PC-3 (cell line): ENCODE results near the gene LDLR. TPM values are rescaled to one million over a fixed set of nuclear protein-coding genes. Genes with fewer than 3 reads are reported as not detected.
"Not testable (repeated sequence)": the region's sequence is repeated elsewhere in the genome, so short reads cannot be mapped to it uniquely, and the experiment has no call there.

Source experiments
- ATAC-seq: fragments of 200-7000 bp; cut with Tn5 transposase; 2 replicates; pipeline ENCODE4 v1.9.1; 2020; ENCODE audit warnings: mild to moderate bottlenecking, moderate library complexity
- BruUV-seq: library from RNA; stranded (reverse); fragments of 400-500 nt; replicated peaks from 2 replicates; lab custom pipeline; 2021; lab: Mats Ljungman, UMichigan
- CTCF ChIA-PET: fragments of 300-600 bp; sonication (Branson Sonifier 250); formaldehyde crosslinking; loops from one replicate; lab custom pipeline; 2022; ENCODE audit warnings: antibody characterized with exemption; lab: Charles Lee
- POLR2A ChIA-PET: fragments of 300-600 bp; sonication (Branson Sonifier 250); formaldehyde crosslinking; loops from one replicate; lab custom pipeline; 2022; ENCODE audit warnings: antibody characterized with exemption; ENCODE audit not compliant: unreplicated experiment; lab: Charles Lee
- DNase-seq: peaks from one replicate; pipeline ENCODE4 v3.0.0-alpha.2; 2015
- H2AFZ ChIP-seq: fragments of 300-600 bp; sonication (generic); 2 replicates; pipeline ENCODE4 v1.6.0; 2016; ENCODE audit warnings: antibody characterized with exemption, low read length
- H3F3A ChIP-seq: fragments of 300-600 bp; sonication (generic); one replicate; pipeline ENCODE4 v1.6.0; 2017; ENCODE audit warnings: antibody characterized with exemption, low read length, control low read depth, mild to moderate bottlenecking; ENCODE audit not compliant: unreplicated experiment
- H3K27ac ChIP-seq: fragments of 300-600 bp; sonication (generic); 2 replicates; pipeline ENCODE4 v1.5.1; 2016; ENCODE audit warnings: mild to moderate bottlenecking, low read length
- H3K27me3 ChIP-seq: fragments of 300-600 bp; sonication (generic); 2 replicates; pipeline ENCODE4 v1.6.1; 2016; ENCODE audit warnings: low read length, mixed read lengths
- H3K36me3 ChIP-seq: fragments of 300-600 bp; sonication (generic); 2 replicates; pipeline ENCODE4 v1.6.1; 2016; ENCODE audit warnings: low read depth, mixed run types, low read length, mixed read lengths
- H3K4me1 ChIP-seq: fragments of 300-600 bp; sonication (generic); 2 replicates; pipeline ENCODE4 v1.5.1; 2016; ENCODE audit warnings: low read length; ENCODE audit not compliant: insufficient read depth
- H3K4me2 ChIP-seq: fragments of 300-600 bp; sonication (generic); 2 replicates; pipeline ENCODE4 v1.6.0; 2016; ENCODE audit warnings: low read length
- H3K4me3 ChIP-seq: fragments of 300-600 bp; sonication (generic); 2 replicates; pipeline ENCODE4 v1.5.1; 2016; ENCODE audit warnings: mild to moderate bottlenecking, low read length, mixed read lengths
- H3K79me2 ChIP-seq: fragments of 300-600 bp; sonication (generic); 2 replicates; pipeline ENCODE4 v1.6.1; 2017; ENCODE audit warnings: low read length, mixed read lengths
- H3K9ac ChIP-seq: fragments of 300-600 bp; sonication (generic); 2 replicates; pipeline ENCODE4 v1.6.0; 2016; ENCODE audit warnings: mild to moderate bottlenecking, low read length
- H3K9me2 ChIP-seq: fragments of 300-600 bp; sonication (generic); replicated peaks from 2 replicates; pipeline ENCODE4 v1.6.1; 2016; ENCODE audit warnings: mixed run types, low read length, mixed read lengths
- H3K9me3 ChIP-seq: fragments of 300-600 bp; sonication (generic); 2 replicates; pipeline ENCODE4 v1.6.1; 2016; ENCODE audit warnings: low read length, mixed read lengths
- H4K20me1 ChIP-seq: fragments of 300-600 bp; sonication (generic); 2 replicates; pipeline ENCODE4 v1.6.1; 2016; ENCODE audit warnings: low read length, mixed read lengths
- EZH2 ChIP-seq: fragments of 300-600 bp; sonication (generic); IDR thresholded peaks from one replicate; pipeline ENCODE4 v1.6.1; 2017; ENCODE audit warnings: antibody characterized with exemption, mild to moderate bottlenecking, low read length; ENCODE audit not compliant: unreplicated experiment
- EZH2phosphoT487 ChIP-seq: fragments of 300-600 bp; sonication (generic); IDR thresholded peaks from 2 replicates; pipeline ENCODE4 v1.6.1; 2018; ENCODE audit warnings: mild to moderate bottlenecking, antibody characterized with exemption, low read length, borderline replicate concordance
- intact Hi-C: fragments of 100-400 bp; cut with micrococcal nuclease; formaldehyde crosslinking; loops from 2 replicates; pipeline ENCODE4 v1.9.0; 2023
- total RNA-seq: library from RNA; depleted of rRNA; stranded (reverse); fragments of >200 nt; gene quantifications from 2 replicates; pipeline ENCODE4 v1.2.3, GENCODE V29; 2014
- TF ChIP-seq, protein P1 (sequence below): fragments of 300-600 bp; sonication (generic); conservative IDR thresholded peaks from 2 replicates; pipeline ENCODE4 v1.5.1; 2017; ENCODE audit warnings: antibody characterized with exemption, low read depth, mild to moderate bottlenecking, low read length

LDLR gene
- total RNA-seq, 1 experiment from 2014 or later, result 302 TPM

DNA sequence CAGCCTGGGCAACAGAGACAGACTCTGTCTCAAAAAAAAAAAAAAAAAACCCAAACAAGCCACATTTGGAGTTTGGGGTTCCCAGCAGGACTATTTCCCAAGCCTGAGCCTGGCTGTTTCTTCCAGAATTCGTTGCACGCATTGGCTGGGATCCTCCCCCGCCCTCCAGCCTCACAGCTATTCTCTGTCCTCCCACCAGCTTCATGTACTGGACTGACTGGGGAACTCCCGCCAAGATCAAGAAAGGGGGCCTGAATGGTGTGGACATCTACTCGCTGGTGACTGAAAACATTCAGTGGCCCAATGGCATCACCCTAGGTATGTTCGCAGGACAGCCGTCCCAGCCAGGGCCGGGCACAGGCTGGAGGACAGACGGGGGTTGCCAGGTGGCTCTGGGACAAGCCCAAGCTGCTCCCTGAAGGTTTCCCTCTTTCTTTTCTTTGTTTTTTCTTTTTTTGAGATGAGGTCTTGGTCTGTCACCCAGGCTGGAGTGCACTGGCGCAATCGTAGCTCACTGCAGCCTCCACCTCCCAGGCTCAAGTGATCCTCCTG lies 26.7 kb downstream of the LDLR start:
- intact Hi-C loops, result no loop called here
- no peaks in the 10 kb centered on the region for H3K27me3 ChIP-seq
- H4K20me1 ChIP-seq, result peaks cover 34% of the 10 kb centered on the region
- peaks cover 11% of the 10 kb centered on the region for H3F3A ChIP-seq
- ATAC-seq, result no peak
- POLR2A ChIA-PET, result no interaction called here
- no peak overlapping the region for H3K4me3 ChIP-seq
- H2AFZ ChIP-seq, result no peak overlapping the region
- H3K4me1 ChIP-seq, result no peaks in the 10 kb centered on the region
- H3K79me2 ChIP-seq, result peaks cover 10% of the 10 kb centered on the region
- peaks cover 93% of the 10 kb centered on the region for H3K36me3 ChIP-seq
- H3K9ac ChIP-seq, result no peak overlapping the region
- no peak overlapping the region for H3K4me2 ChIP-seq
- no peaks in the 10 kb centered on the region for H3K9me2 ChIP-seq
- no peak for TF ChIP-seq EZH2phosphoT487
- TF ChIP-seq, protein P1, sequence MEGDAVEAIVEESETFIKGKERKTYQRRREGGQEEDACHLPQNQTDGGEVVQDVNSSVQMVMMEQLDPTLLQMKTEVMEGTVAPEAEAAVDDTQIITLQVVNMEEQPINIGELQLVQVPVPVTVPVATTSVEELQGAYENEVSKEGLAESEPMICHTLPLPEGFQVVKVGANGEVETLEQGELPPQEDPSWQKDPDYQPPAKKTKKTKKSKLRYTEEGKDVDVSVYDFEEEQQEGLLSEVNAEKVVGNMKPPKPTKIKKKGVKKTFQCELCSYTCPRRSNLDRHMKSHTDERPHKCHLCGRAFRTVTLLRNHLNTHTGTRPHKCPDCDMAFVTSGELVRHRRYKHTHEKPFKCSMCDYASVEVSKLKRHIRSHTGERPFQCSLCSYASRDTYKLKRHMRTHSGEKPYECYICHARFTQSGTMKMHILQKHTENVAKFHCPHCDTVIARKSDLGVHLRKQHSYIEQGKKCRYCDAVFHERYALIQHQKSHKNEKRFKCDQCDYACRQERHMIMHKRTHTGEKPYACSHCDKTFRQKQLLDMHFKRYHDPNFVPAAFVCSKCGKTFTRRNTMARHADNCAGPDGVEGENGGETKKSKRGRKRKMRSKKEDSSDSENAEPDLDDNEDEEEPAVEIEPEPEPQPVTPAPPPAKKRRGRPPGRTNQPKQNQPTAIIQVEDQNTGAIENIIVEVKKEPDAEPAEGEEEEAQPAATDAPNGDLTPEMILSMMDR, result no peak
- no peak overlapping the region for H3K27ac ChIP-seq
- H3K9me3 ChIP-seq, result no peaks in the 10 kb centered on the region
- DNase-seq, result no peak
- BruUV-seq, result no TSS peak
- CTCF ChIA-PET, result no interaction called here

DNA sequence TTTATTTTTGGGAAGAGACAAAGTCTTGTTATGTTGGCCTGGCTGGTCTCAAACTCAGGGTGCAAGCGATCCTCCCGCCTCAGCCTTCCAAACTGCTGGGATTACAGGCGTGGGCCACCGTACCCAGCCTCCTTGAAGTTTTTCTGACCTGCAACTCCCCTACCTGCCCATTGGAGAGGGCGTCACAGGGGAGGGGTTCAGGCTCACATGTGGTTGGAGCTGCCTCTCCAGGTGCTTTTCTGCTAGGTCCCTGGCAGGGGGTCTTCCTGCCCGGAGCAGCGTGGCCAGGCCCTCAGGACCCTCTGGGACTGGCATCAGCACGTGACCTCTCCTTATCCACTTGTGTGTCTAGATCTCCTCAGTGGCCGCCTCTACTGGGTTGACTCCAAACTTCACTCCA lies 27.2 kb downstream of the LDLR start:
- peaks cover 31% of the 10 kb centered on the region for H4K20me1 ChIP-seq
- CTCF ChIA-PET, result no interaction called here
- TF ChIP-seq EZH2phosphoT487, result no peak
- TF ChIP-seq, protein P1, result no peak
- TF ChIP-seq EZH2, result no peak
- peaks cover 11% of the 10 kb centered on the region for H3F3A ChIP-seq
- H3K4me1 ChIP-seq, result no peaks in the 10 kb centered on the region
- POLR2A ChIA-PET, result no interaction called here
- intact Hi-C loops, result no loop called here
- no peak overlapping the region for H3K9ac ChIP-seq
- no peak overlapping the region for H2AFZ ChIP-seq
- no peak overlapping the region for H3K27ac ChIP-seq
- BruUV-seq, result no TSS peak
- no peak overlapping the region for H3K4me2 ChIP-seq
- H3K36me3 ChIP-seq, result peaks cover 92% of the 10 kb centered on the region
- no peaks in the 10 kb centered on the region for H3K9me3 ChIP-seq
- DNase-seq (no peak), ATAC-seq (no peak)
- no peak overlapping the region for H3K4me3 ChIP-seq
- no peaks in the 10 kb centered on the region for H3K27me3 ChIP-seq
- peaks cover 10% of the 10 kb centered on the region for H3K79me2 ChIP-seq
- no peaks in the 10 kb centered on the region for H3K9me2 ChIP-seq

DNA sequence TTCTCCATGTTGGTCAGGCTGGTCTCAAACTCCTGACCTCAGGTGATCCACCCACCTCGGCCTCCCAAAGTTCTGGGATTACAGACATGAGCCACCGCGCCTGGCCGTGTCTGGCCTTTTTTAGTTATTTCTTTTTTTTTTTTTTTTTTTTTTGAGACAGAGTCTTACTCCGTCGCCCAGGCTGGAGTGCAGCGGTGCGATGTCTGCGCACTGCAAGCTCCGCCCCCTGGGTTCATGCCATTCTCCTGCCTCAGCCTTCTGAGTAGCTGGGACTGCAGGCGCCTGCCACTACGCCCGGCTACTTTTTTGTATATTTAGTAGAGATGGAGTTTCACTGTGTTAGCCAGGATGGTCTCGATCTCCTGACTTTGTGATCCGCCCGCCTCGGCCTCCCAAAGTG lies 32.7 kb downstream of the LDLR start:
- Histone ChIP-seq H3K36me3 (peaks cover 82% of the 10 kb centered on the region), H4K20me1 (peaks cover 25% of the 10 kb centered on the region), H3F3A (peaks cover 16% of the 10 kb centered on the region)
- intact Hi-C loops, H3K79me2 ChIP-seq, H3K27ac ChIP-seq, DNase-seq, H3K27me3 ChIP-seq, BruUV-seq, H3K4me1 ChIP-seq, H2AFZ ChIP-seq, H3K9ac ChIP-seq, CTCF ChIA-PET, H3K9me2 ChIP-seq, H3K4me3 ChIP-seq, POLR2A ChIA-PET, H3K9me3 ChIP-seq, H3K4me2 ChIP-seq, ATAC-seq: not testable (repeated sequence)
